AG09309 (cell line): ENCODE measurements around the gene SBSN.

Experiments
- DNase-seq: peaks from one replicate; pipeline ENCODE4 v3.0.0-alpha.2; 2010; ENCODE audit warnings: low read depth
- H3K4me3 ChIP-seq: 2 replicates; pipeline ENCODE4 v1.5.1; 2011; ENCODE audit warnings: mild to moderate bottlenecking, low read depth, low read length, moderate library complexity; ENCODE audit not compliant: control insufficient read depth
- CTCF ChIP-seq: IDR thresholded peaks from 2 replicates; pipeline ENCODE4 v1.5.1; 2011; ENCODE audit warnings: mild to moderate bottlenecking, low read depth, low read length, inconsistent platforms; ENCODE audit not compliant: insufficient read depth, control insufficient read depth; ENCODE audit errors: missing control alignments

Gene SBSN

GRCh38 chr19:35554076-35554475 lies 26.0 kb upstream of the SBSN start:
- DNase-seq = no peak
- no peak overlapping the region for H3K4me3 ChIP-seq
- TF ChIP-seq CTCF = no peak

GRCh38 chr19:35553385-35554000 lies 25.4 kb upstream of the SBSN start:
- no peak for DNase-seq
- H3K4me3 ChIP-seq = no peak overlapping the region
- TF ChIP-seq CTCF = no peak

DNA sequence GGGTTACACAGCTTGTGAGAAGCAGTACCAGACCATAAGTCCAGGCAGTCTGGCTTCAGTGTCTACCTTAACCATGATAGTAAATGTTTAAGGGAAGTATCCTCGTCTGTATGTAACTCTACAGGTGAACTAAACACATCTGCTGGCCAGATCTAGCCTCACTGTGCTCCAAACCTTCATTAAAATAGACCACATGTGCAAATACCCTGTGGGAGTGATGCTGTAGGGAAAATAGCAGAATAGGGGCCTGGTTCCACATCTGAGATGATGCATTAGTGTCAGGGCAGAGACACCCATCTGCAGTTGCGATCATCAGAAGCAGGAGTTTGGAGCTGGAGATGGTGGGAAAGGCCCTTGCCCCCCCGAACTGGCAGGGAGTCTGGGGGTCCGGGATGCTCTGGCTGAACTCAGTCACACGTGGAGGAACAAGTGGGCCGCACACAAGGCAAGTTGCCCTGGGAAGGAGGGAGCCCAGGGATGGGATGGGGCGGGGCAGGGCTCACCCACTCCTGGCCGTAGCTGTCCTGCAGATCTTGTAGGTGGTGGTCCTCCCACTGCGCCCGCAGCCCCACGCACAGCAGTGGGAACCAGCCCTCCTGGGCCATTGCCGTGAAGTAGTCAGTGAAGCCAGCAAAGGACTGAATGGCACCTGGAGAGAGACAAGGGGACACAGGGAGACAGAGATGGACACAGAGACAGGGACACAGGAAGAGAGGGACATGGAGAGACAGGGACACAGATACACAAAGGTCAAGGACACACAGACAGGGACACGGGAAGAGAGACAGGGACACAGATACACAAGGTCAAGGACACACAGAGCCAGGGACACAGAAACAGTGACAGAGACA lies 24.6 kb upstream of the SBSN start:
- no peak overlapping the region for H3K4me3 ChIP-seq
- TF ChIP-seq CTCF = no peak
- no peak for DNase-seq

DNA sequence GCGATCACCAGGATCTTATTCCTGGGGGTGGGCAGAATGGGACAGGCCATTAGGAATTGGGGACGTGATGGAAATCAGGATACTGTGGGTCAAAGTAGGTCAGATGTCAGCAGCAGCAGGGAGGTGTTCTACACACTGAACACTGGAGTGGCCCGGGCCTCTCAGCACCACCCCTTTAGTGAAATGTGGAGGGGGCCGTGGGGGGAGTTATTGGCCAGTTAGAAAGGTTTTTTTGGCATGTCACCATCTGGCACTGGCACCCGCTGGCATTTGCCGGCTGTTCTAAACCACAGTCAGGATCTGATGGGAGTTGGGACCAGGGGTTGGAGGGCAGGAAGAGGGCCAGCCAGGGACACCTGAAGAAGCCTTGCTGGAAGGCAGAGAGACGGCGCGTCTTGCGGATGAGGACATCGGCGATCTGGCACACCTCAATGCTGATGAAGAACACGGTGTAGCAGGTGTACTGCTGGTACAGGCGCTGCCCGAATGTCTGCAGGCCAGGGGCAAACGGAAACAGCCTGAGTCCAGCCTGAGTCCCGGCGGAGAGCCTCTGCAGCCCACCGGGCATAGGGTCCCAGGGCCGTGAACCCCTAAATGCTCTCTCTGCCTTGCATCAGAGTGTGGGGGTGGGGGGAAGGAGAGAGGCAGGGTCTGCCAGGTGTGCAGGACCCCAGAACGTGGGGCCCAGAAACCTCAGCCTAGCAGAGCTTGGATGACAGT lies 23.1 kb upstream of the SBSN start:
- DNase-seq = no peak
- TF ChIP-seq CTCF = no peak
- H3K4me3 ChIP-seq = no peak overlapping the region

DNA sequence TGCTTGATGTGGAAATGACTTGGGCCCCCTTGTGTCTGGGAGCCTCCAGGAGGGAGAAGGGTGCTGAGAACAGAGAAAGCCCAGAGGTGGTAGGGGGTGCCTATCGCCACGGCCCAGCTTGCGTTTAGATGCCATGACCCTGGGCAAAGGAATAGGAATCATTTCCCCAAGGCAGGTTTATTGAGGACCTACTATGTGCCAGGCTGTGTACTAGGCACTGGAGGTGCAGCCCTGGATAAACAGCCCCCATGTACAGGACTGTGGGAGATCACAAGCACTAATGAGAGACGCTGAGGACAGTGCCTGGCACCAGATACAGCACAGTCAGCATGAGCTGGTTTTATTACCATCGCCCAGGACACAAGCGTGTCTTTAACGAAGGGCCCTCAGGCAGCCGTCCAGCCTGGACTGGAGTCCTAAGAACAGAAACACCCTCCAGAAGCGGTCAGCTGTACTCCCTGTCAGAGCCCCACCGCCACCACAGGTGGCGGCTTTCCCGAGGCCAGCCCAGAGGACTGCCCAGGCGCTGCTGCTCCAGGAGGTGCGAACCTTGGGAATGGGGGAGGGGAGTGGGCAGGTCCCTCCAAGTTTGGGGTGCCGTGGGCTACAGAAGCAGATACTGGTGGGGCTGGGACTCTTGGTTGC lies 21.9 kb upstream of the SBSN start:
- H3K4me3 ChIP-seq = no peak overlapping the region
- DNase-seq = no peak
- no peak for TF ChIP-seq CTCF

DNA sequence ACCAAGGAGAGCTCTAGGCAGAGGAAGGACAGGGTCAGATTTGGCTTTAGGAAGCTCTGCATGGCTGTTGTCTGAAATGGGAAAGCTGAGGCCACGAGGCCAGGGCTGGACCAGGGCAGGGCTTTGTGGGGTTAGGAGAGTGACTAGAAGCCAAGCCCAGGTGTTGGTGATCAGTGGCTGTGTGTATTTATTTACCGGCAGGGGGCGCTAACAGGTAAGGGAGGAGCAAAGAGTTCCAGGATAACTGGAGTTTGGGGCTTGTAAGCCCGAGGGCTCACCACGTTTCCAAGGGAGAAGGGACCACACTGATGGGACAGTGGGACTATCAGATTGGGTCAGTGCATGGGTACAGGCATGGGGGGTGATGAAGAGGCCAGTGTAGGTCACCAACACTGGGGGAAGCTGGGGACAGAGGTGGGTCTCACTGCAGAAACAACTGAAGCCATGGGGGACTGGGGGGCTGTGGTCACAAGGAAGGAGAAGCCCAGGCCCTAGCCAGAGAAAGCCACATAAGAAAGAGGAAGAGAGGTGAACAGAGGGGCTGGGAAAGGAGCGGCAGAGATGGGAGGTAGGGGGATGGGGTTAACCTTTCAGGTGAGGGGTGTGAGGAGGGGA lies 21.2 kb upstream of the SBSN start:
- DNase-seq = peak; percentile 10
- no peak overlapping the region for H3K4me3 ChIP-seq
- peak; percentile 80 for TF ChIP-seq CTCF
